CD4-positive, CD25-positive, alpha-beta regulatory T cell (primary cell): ENCODE results near the gene DDX39A. TPM values are rescaled to one million over a fixed set of nuclear protein-coding genes. Genes with fewer than 3 reads are reported as not detected.
"Not testable (repeated sequence)": the region's sequence is repeated elsewhere in the genome, so short reads cannot be mapped to it uniquely, and the experiment has no call there.

ENCODE experiments used
- ATAC-seq, 2 donors: fragments of 150-1000 bp; cut with Tn5 transposase; one replicate each; pipeline ENCODE4 v1.10.0; 2021; ENCODE audit warnings: low read depth in 2 of 2, moderate number of reproducible peaks in 2 of 2, moderate library complexity in 1 of 2
- DNase-seq, 3 donors: peaks; one replicate each; pipeline versions ENCODE4 v3.0.0 to v3.0.0-alpha.2; 2012 to 2022; ENCODE audit warnings: mixed read lengths in 1 of 3
- H3K27ac ChIP-seq: one replicate; pipeline ENCODE4 v1.7.0; 2013; ENCODE audit warnings: mild to moderate bottlenecking, low read length; ENCODE audit not compliant: insufficient read depth, poor library complexity, severe bottlenecking
- H3K27me3 ChIP-seq: one replicate; pipeline ENCODE4 v1.7.0; 2013; ENCODE audit warnings: low read length; ENCODE audit not compliant: control insufficient read depth, insufficient read depth
- H3K36me3 ChIP-seq: one replicate; pipeline ENCODE4 v1.7.0; 2013; ENCODE audit warnings: mild to moderate bottlenecking, low read length, moderate library complexity; ENCODE audit not compliant: control insufficient read depth, insufficient read depth
- H3K4me1 ChIP-seq: 2 replicates; pipeline ENCODE4 v1.7.0; 2013; ENCODE audit warnings: mild to moderate bottlenecking, low read length; ENCODE audit not compliant: insufficient read depth, control insufficient read depth, poor library complexity, severe bottlenecking
- H3K4me3 ChIP-seq: one replicate; pipeline ENCODE4 v1.7.0; 2013; ENCODE audit warnings: low read depth, mild to moderate bottlenecking, low read length, moderate library complexity
- H3K9me3 ChIP-seq, 2 experiments: 1 replicate in 1 of 2; 2 replicates in 1 of 2; pipeline ENCODE4 v1.7.0; 2013; ENCODE audit warnings: low read length in 2 of 2, mild to moderate bottlenecking in 1 of 2, moderate library complexity in 1 of 2; ENCODE audit not compliant: control insufficient read depth in 2 of 2
- H3K27ac Mint-ChIP-seq, 3 donors: one replicate each; pipeline ENCODE4 v1.8.0; 2020 to 2022; ENCODE audit warnings: mild to moderate bottlenecking in 3 of 3, mixed read lengths in 3 of 3, moderate library complexity in 2 of 3
- H3K27me3 Mint-ChIP-seq: one replicate; pipeline ENCODE4 v1.8.0; 2022; ENCODE audit warnings: mild to moderate bottlenecking, mixed read lengths
- H3K36me3 Mint-ChIP-seq: one replicate; pipeline ENCODE4 v1.8.0; 2020; ENCODE audit warnings: mixed read lengths
- H3K4me1 Mint-ChIP-seq, 4 donors: one replicate each; pipeline ENCODE4 v1.8.0; 2020 to 2022; ENCODE audit warnings: mixed read lengths in 4 of 4, mild to moderate bottlenecking in 1 of 4
- H3K4me3 Mint-ChIP-seq, 4 donors: one replicate each; pipeline ENCODE4 v1.8.0; 2020 to 2022; ENCODE audit warnings: mild to moderate bottlenecking in 4 of 4, mixed read lengths in 4 of 4, moderate library complexity in 3 of 4
- H3K9me3 Mint-ChIP-seq, 7 donors: one replicate each; pipeline ENCODE4 v1.8.0; 2020 to 2022; ENCODE audit warnings: mixed read lengths in 7 of 7, mild to moderate bottlenecking in 3 of 7, moderate library complexity in 2 of 7
- polyA plus RNA-seq, 4 donors: library from polyadenylated mRNA; unstranded; fragments of 300-500 nt; fragmentation: Illumina TruSeq; gene quantifications; one replicate each; pipeline ENCODE4 v1.2.3, GENCODE V29; 2021
- total RNA-seq: library from RNA; stranded (reverse); gene quantifications from one replicate; pipeline ENCODE4 v1.2.3, GENCODE V29; 2022

DDX39A gene
- total and polyA plus RNA-seq, 5 donors from 2014 or later: 110 to 232 (median 130) TPM

GRCh38 chr19:14400951-14401431 is 18.1 kb downstream of the DDX39A start:
- no peak overlapping the region for H3K27ac ChIP-seq
- no peak overlapping the region for H3K4me3 Mint-ChIP-seq
- peak overlapping the region in 1 of 3 donors; percentile 56 for H3K27ac Mint-ChIP-seq

GRCh38 chr19:14397168-14397567 is 22.0 kb downstream of the DDX39A start:
- Mint-ChIP-seq H3K36me3 (peaks cover 16% of the 10 kb centered on the region), H3K27ac (peak overlapping the region in 1 of 3 donors; percentile 87)
- DNase-seq, ATAC-seq, H3K9me3 Mint-ChIP-seq, H3K9me3 ChIP-seq, H3K4me3 Mint-ChIP-seq, H3K27me3 ChIP-seq, H3K27me3 Mint-ChIP-seq, H3K4me3 ChIP-seq, H3K27ac ChIP-seq, H3K4me1 Mint-ChIP-seq, H3K4me1 ChIP-seq: not testable (repeated sequence)
- H3K36me3 ChIP-seq: peaks cover 83% of the 10 kb centered on the region

More at GRCh38 chr19:14400951-14401431, 18.1 kb downstream of the DDX39A start:
- Histone ChIP-seq H3K4me1 (no peaks in the 10 kb centered on the region), H3K36me3 (peaks cover 82% of the 10 kb centered on the region), H3K27me3 (no peaks in the 10 kb centered on the region), H3K4me3 (no peak overlapping the region), H3K9me3 (no peaks in the 10 kb centered on the region)
- Mint-ChIP-seq H3K9me3 (peaks cover 0 to 1% (median 0%) of the 10 kb centered on the region in 7 donors), H3K36me3 (peaks cover 30% of the 10 kb centered on the region), H3K4me1 (peaks cover 0 to 3% (median under 1%) of the 10 kb centered on the region in 4 donors), H3K27me3 (no peaks in the 10 kb centered on the region)
- DNase-seq (no peak), ATAC-seq (no peak)

GRCh38 chr19:14396730-14397129 is 22.4 kb downstream of the DDX39A start:
- DNase-seq, H3K27ac ChIP-seq, H3K27ac Mint-ChIP-seq, H3K4me1 ChIP-seq, H3K27me3 Mint-ChIP-seq, H3K4me3 ChIP-seq, H3K4me1 Mint-ChIP-seq, H3K9me3 ChIP-seq, H3K4me3 Mint-ChIP-seq, H3K27me3 ChIP-seq, H3K9me3 Mint-ChIP-seq, ATAC-seq: not testable (repeated sequence)
- peaks cover 82% of the 10 kb centered on the region for H3K36me3 ChIP-seq
- peaks cover 15% of the 10 kb centered on the region for H3K36me3 Mint-ChIP-seq

GRCh38 chr19:14395710-14396336 is 23.3 kb downstream of the DDX39A start:
- Histone ChIP-seq H3K9me3 (no peaks in the 10 kb centered on the region), H3K4me1 (no peaks in the 10 kb centered on the region), H3K27me3 (no peaks in the 10 kb centered on the region), H3K36me3 (peaks cover 81% of the 10 kb centered on the region), H3K4me3 (no peak overlapping the region), H3K27ac (no peak overlapping the region)
- Mint-ChIP-seq H3K4me3 (no peak overlapping the region), H3K4me1 (peaks cover 0 to 8% (median 4%) of the 10 kb centered on the region in 4 donors), H3K27me3 (no peaks in the 10 kb centered on the region), H3K36me3 (peaks cover 13% of the 10 kb centered on the region), H3K27ac (no peak overlapping the region), H3K9me3 (no peaks in the 10 kb centered on the region)
- DNase-seq: no peak
- ATAC-seq: no peak

GRCh38 chr19:14395262-14395661 is 23.9 kb downstream of the DDX39A start:
- Mint-ChIP-seq H3K4me3 (no peak overlapping the region), H3K27ac (peak overlapping the region in 1 of 3 donors; percentile 87), H3K36me3 (peaks cover 17% of the 10 kb centered on the region), H3K4me1 (peaks cover 0 to 11% (median 4%) of the 10 kb centered on the region in 4 donors), H3K9me3 (no peaks in the 10 kb centered on the region), H3K27me3 (no peaks in the 10 kb centered on the region)
- Histone ChIP-seq H3K36me3 (peaks cover 81% of the 10 kb centered on the region), H3K27me3 (no peaks in the 10 kb centered on the region), H3K4me3 (no peak overlapping the region), H3K4me1 (no peaks in the 10 kb centered on the region), H3K27ac (no peak overlapping the region), H3K9me3 (no peaks in the 10 kb centered on the region)
- ATAC-seq (no peak), DNase-seq (no peak)

GRCh38 chr19:14394167-14394566 is 25.0 kb downstream of the DDX39A start:
- H3K4me1 Mint-ChIP-seq: peaks cover 0 to 11% (median 4%) of the 10 kb centered on the region in 4 donors
- Histone ChIP-seq H3K36me3 (peaks cover 78% of the 10 kb centered on the region), H3K4me1 (no peaks in the 10 kb centered on the region), H3K9me3 (no peaks in the 10 kb centered on the region), H3K4me3 (no peak overlapping the region), H3K27ac (no peak overlapping the region), H3K27me3 (no peaks in the 10 kb centered on the region)
- no peak for DNase-seq
- H3K27me3 Mint-ChIP-seq: no peaks in the 10 kb centered on the region
- H3K36me3 Mint-ChIP-seq: peaks cover 17% of the 10 kb centered on the region
- H3K4me3 Mint-ChIP-seq: peak overlapping the region; percentile 29 to 46 (median 38)
- H3K27ac Mint-ChIP-seq: peak overlapping the region in 2 of 3 donors; percentile 51 to 65
- no peaks in the 10 kb centered on the region for H3K9me3 Mint-ChIP-seq
- no peak for ATAC-seq

- H3K4me1 ChIP-seq: no peaks in the 10 kb centered on the region
- H3K9me3 ChIP-seq: no peaks in the 10 kb centered on the region
- H3K36me3 Mint-ChIP-seq: peaks cover 21% of the 10 kb centered on the region
- H3K27ac ChIP-seq: no peak overlapping the region
- peaks cover 74% of the 10 kb centered on the region for H3K36me3 ChIP-seq
- peak in 1 of 2 donors; percentile 9 for ATAC-seq
- peak overlapping the region in 1 of 4 donors; percentile 1 for H3K4me3 Mint-ChIP-seq
- H3K27me3 Mint-ChIP-seq: no peaks in the 10 kb centered on the region
- H3K27ac Mint-ChIP-seq: peak overlapping the region in 2 of 3 donors; percentile 65 to 80
- no peaks in the 10 kb centered on the region for H3K27me3 ChIP-seq
- DNase-seq: no peak
- no peaks in the 10 kb centered on the region for H3K9me3 Mint-ChIP-seq
- H3K4me3 ChIP-seq: no peak overlapping the region
- H3K4me1 Mint-ChIP-seq: peaks cover 0 to 12% (median 4%) of the 10 kb centered on the region in 4 donors
These were observed 25.8 kb downstream of the DDX39A start for GRCh38 chr19:14393329-14393728.
